Superior temporal gyrus (tissue), 1 donor: ENCODE results near the gene ZNF526.

ENCODE experiments used
- DNase-seq: peaks from one replicate; pipeline ENCODE4 v3.0.0-alpha.2; 2016; ENCODE audit errors: extremely low spot score

The ZNF526 gene

DNA sequence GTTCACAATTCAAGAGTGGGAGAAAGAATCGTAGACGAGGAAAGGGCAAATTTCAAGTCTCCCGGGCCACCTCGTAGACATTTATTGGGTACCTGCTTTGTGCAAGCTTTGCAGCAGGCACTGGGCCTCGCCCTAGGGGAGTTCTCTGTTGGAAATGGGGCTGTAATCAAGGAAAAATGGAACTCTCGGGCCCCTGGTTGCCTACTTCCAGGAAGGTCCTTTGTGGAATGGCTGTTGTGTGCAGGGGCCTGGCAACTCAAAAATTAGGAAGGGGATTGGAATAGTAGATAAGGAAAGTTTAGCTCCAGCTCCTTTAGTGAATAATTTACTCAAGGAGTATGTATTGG lies 612 bp downstream of the ZNF526 start:
- DNase-seq, result no peak

GRCh38 chr19:42224940-42225717 lies 5.0 kb downstream of the ZNF526 start:
- DNase-seq, result no peak

- no peak for DNase-seq
Measured at GRCh38 chr19:42225718-42226292, 5.7 kb downstream of the ZNF526 start.

- DNase-seq, result no peak
Measured at GRCh38 chr19:42226886-42227285, 6.8 kb downstream of the ZNF526 start.

- DNase-seq, result no peak
Measured at GRCh38 chr19:42228641-42229040, 8.5 kb downstream of the ZNF526 start.

- no peak for DNase-seq
Measured at GRCh38 chr19:42229301-42229854, 9.3 kb downstream of the ZNF526 start.

GRCh38 chr19:42229855-42230351 lies 9.8 kb downstream of the ZNF526 start:
- no peak for DNase-seq

DNA sequence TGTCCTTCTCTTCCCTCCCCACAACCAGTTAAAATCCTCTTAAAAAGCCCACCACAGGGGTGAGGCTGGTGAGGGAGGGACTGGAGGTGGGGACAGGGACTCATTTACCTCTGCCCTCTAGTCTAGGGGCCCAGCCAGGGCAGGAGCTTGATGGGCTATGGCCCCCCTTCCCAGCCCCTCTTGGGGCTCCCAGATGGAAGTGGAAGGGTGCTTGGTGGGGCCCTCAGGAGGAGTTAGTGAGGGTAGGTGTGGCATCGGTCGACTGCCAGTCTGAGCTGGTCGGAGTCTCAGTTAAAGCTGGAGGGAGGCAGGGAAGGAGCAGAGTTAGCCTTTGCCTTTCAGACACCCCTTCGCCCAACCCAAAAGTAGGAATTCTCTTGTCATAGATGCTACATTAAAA lies 10.5 kb downstream of the ZNF526 start:
- no peak for DNase-seq

GRCh38 chr19:42232435-42232834 lies 12.3 kb downstream of the ZNF526 start:
- no peak for DNase-seq

- no peak for DNase-seq
Measured at GRCh38 chr19:42233106-42233505, 13.0 kb downstream of the ZNF526 start.

DNA sequence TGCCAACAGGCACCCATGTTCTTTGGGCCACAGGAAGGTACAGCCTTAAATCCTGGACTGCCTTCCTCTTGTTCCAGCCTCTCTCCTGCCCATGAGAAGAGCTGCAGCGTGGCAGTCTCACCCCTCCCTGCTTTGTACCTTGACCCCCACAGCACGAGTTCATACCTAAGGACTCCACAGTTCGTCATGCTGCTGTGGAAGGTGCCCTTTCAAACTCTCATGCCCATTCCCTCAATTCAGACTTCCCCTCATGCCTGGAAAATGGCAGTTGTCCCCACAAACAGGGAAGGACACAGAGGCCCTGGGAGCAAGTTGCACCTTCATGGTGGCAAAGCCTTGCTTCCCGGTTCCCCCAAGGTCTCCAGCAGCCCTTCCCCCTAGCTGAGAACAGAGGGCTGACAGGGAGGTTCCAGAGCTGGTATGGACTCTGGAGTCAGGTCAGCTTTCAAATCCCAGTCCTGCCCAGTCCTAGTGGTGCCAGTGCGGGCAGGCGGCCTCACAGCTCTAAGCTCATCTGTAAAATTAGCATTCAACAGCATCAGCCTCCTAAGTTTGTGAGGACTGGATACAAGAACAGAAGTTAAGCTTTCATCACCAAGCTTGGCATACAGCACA lies 13.7 kb downstream of the ZNF526 start:
- no peak for DNase-seq

- DNase-seq, result no peak
Measured at GRCh38 chr19:42234364-42234763, 14.3 kb downstream of the ZNF526 start.

DNA sequence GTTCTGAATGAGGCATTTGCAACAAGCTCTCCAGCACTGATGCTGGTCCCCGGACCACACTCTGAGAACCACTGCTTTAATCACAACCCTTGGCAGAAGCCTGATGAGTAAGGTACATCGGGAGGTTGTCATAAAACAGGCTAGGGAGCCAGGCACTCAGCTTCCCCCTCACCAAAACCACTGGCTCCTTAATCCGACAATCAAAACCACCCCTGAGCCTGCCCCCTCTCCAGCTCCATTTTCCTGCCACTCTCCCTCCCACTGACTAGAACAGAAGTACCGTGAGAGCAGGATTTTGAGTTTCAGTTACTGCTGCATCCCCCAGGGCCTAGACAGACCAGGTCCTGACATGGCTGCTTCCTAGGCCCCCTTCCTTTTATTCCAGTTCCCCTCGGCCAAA lies 15.1 kb downstream of the ZNF526 start:
- DNase-seq, result no peak

DNA sequence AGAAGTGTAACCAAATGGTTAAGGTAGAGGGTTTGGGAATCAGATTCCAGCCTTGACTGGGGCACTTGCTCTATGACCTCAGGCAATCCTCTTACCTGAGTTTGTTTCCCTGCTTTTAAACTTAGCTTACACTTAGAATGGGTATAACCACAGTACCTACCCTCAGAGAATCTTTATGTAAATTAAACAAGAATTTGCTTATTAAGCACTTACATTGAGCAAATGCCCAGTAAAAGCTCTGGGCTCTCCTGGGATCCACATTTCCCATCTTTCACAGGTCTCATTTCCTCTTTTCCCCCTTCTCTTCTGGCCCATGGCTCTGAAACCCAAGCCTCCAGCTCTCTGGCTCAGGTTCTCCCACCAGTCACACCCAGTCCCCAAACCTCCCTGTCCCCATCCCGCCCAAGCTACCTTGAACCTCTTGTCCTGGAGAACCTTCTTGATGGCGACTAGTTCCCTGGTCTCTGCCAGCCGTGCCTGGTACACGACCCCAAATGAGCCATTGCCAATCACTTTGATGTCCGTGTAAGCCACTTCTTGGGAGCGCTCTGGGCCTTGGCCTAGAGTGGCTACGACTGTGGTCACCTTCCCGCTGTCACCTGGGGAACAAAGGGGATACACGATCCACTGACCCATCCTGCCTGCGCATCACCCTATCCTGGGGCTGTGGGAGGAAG lies 19.6 kb downstream of the ZNF526 start:
- DNase-seq, result no peak

GRCh38 chr19:42241279-42241678 lies 21.2 kb downstream of the ZNF526 start:
- DNase-seq, result no peak

DNA sequence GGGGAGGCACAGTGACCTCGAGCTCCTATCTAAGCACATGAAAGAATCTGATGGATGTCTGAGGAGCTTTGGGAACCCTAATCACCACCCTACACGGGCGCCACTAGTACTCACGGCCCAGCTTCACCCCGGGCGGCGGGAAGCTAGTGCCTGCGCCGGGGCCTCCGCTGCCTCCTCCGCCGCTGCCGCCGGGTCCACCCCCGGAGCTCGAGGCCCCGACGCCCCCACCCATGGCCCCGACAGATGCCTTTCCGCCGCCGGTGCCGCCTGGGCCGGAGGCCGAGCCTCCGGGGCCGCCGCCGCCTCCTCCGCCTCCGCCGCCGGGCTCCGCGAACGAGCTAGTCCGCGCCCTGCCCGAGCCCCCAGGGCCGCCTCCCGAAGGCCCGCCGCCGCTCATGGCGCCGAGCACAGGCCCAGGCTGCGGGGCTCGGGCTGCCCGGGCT lies 22.0 kb downstream of the ZNF526 start:
- DNase-seq, result no peak

DNA sequence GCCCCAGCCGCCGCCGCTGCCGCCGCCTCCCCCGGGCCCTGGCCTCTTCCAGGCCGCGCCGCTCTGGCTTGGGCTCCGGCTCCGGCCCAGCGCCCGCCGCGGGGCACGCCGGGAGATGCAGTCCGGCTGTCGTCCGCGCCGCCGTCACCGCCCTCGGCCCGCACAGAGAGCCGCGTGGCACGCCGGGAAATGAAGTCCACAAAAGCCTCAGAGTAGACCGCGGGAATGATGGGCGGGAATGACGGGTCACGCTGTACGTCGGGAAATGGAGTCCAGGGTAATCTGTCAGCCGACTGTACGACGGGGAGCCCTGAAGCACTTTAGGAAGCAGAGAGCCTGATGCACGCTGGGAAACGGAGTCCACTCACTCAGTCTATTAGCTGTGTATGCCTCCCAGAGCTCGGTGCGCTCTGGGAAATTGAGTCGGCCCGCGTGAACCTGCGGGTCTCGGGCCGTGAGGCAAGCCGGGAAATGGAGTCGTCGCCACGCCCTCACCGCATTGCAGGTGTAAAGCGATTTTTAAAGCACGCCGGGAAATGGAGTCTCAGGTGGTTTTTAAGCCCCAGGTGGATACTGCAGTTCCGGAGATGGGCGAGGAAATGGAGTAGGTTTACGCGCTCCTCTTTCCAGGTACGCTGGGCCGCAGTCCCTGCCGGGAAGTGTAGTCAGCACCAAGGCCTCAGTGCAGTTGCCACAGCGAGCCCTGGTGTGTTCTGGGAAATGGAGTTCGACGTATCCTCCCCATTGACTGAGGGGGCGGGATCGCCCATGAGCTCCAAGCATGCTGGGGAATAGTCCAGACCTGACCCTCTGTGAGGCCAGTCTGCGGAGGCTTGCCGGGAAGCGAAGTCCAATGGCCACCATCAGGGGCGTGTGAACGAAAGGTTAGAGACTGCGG lies 22.6 kb downstream of the ZNF526 start, which contains the start of gene GSK3A:
GSK3A (minus strand) TSS at position 91 of the 898 bp plus-strand sequence. CDS start 137 bp downstream, outside the sequence.
- DNase-seq, result peak; percentile 100

DNA sequence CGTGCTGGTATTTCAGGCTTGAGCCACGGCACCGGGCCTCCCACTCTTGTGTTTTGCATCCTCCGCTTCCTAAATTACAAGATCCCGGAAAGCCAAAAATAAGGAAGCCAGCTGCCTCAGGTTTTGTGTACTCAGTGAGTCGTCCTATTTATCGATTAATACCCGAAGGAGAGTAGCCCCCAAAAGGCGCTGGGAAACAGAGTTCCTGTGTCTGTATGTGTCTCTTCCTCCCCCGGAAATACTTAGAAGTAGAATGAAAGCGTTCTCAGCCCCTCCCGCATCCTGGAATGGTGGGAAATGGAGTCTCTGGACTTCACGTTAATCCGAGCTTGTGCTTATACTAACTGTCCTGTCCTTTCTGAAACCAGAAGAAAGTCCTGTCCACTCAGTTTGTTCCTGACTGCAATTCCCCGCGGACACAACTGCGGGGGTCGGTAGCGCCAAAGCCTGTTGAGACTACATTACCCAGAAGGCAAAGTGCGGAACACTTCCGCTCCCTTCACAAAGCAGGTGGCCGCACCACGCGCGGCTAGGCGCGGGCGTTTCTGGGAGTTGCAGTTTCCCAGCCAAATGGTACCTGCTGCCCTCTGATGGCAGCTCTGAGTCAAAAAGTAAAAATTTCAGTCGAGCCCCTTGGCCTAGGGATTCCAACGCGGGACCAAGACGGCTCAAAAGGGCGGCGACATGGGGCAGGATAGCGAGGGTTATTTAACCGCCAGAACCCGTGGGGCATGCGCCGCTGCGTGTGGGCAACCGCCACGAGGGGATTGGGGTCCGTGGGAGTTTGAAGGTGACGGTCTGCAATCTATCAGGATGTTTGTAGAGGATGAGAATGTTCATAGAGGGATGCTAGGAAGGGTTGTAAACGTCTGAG lies 24.5 kb downstream of the ZNF526 start:
- peak; percentile 98 for DNase-seq

GRCh38 chr19:42245231-42245630 lies 25.1 kb downstream of the ZNF526 start:
- no peak for DNase-seq
